ENCODE measurements around the gene CFH. TPM values are rescaled to one million over a fixed set of nuclear protein-coding genes. Genes with fewer than 3 reads are reported as not detected.
"Not testable (repeated sequence)": the region's sequence is repeated elsewhere in the genome, so short reads cannot be mapped to it uniquely, and the experiment has no call there.

The CFH gene
- total RNA-seq, 5 donors from 2014 or later (not counting 1 experiment from before 2014, with no cell fraction given), result 2.0 to 11.8 (median 6.0) TPM

- H3K9me3 ChIP-seq; DNase-seq; POLR2A ChIA-PET; H3K27me3 ChIP-seq (replicated peaks in 1 of 2; ENCODE audit: control insufficient read depth in 2 of 2, extremely low read depth in 1 of 2, insufficient read depth in 2 of 2, low read length in 1 of 2); H3K4me3 ChIP-seq (ENCODE audit: control insufficient read depth in 1 of 2, extremely low read depth in 1 of 2, low read length in 1 of 2); CTCF ChIA-PET; H3K27me3 Mint-ChIP-seq; H3K9me3 Mint-ChIP-seq; H3K4me1 ChIP-seq (ENCODE audit: control insufficient read depth in 1 of 2, extremely low read depth in 1 of 2, insufficient read depth in 2 of 2, low read length in 2 of 2); H3K4me1 Mint-ChIP-seq; ATAC-seq (replicated peaks in 1 of 4); H3K36me3 ChIP-seq (ENCODE audit: control insufficient read depth in 2 of 2, extremely low read depth in 1 of 2, insufficient read depth in 1 of 2, low read length in 1 of 2); H3K27ac Mint-ChIP-seq; H3K4me3 Mint-ChIP-seq; H3K27ac ChIP-seq (ENCODE audit: low read length); H3K36me3 Mint-ChIP-seq: not testable (repeated sequence)
- no CpG with 5 or more reads among the region's 1 CpG for WGBS (ENCODE audit: insufficient coverage)
Measured at GRCh38 chr1:196791252-196791651, 139.4 kb downstream of the CFH start.

DNA sequence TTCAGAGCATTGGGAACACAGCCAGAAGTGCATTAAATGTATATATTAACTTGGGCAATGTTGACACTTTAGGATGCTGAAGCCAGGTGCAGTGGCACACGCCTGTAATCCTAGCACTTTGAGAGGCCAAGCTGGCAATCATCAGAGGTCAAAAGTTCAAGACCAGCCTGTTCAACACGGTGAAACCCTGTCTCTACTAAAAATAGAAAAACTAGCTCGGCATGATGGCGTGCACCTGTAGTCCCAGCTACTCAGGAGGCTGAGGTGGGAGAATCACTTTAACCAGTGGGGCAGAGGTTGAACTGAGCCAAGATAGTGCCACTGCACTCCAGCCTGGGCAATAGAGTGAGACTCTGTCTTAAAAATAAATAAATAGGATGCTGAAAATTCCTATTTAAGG is 142.3 kb downstream of the CFH start:
- H3K4me3 Mint-ChIP-seq; CTCF ChIA-PET; ATAC-seq (replicated peaks in 1 of 4); H3K4me1 ChIP-seq (ENCODE audit: control insufficient read depth in 1 of 2, extremely low read depth in 1 of 2, insufficient read depth in 2 of 2, low read length in 2 of 2); H3K4me1 Mint-ChIP-seq; H3K36me3 Mint-ChIP-seq; H3K27me3 ChIP-seq (replicated peaks in 1 of 2; ENCODE audit: control insufficient read depth in 2 of 2, extremely low read depth in 1 of 2, insufficient read depth in 2 of 2, low read length in 1 of 2); H3K27me3 Mint-ChIP-seq; DNase-seq; H3K9me3 Mint-ChIP-seq; POLR2A ChIA-PET; H3K36me3 ChIP-seq (ENCODE audit: control insufficient read depth in 2 of 2, extremely low read depth in 1 of 2, insufficient read depth in 1 of 2, low read length in 1 of 2); H3K27ac ChIP-seq (ENCODE audit: low read length); H3K4me3 ChIP-seq (ENCODE audit: control insufficient read depth in 1 of 2, extremely low read depth in 1 of 2, low read length in 1 of 2); H3K9me3 ChIP-seq; H3K27ac Mint-ChIP-seq: not testable (repeated sequence)
- no CpG with 5 or more reads among the region's 4 CpGs for WGBS (ENCODE audit: insufficient coverage)

Other genes with a start within 250 kb of the CFH start
- gene KCNT2, start 43.6 kb upstream of the CFH start, total RNA-seq, result under 1 TPM in 1 of 5 donors, not detected in 4; 0.07 TPM
- not detected for gene CFHR3, start 122.8 kb downstream of the CFH start, total RNA-seq
- 1 to 10 TPM in 1 of 5 donors, under 1 TPM in 1, not detected in 3; 0.41 to 1.3 TPM for gene CFHR1, start 167.7 kb downstream of the CFH start, total RNA-seq
- gene CFHR4, start 236.0 kb downstream of the CFH start, total RNA-seq, result not detected